Endothelial cell of umbilical vein (primary cell): ENCODE data around the gene SLC6A1. TPM values are rescaled to one million over a fixed set of nuclear protein-coding genes. Genes with fewer than 3 reads are reported as not detected.

ENCODE experiments used
- BruUV-seq: library from RNA; stranded (reverse); fragments of 400-500 nt; replicated peaks from 2 replicates; lab custom pipeline; 2021; lab: Mats Ljungman, UMichigan
- CTCF ChIA-PET: fragments of 300-600, 350-600 bp; sonication (Branson Sonifier 250); formaldehyde crosslinking; loops from one replicate; lab custom pipeline; 2021; ENCODE audit warnings: antibody characterized with exemption, inconsistent platforms; lab: Charles Lee
- POLR2A ChIA-PET: fragments of 300-600, 350-600 bp; sonication (Branson Sonifier 250); formaldehyde crosslinking; loops from one replicate; lab custom pipeline; 2021; ENCODE audit warnings: antibody characterized with exemption, inconsistent platforms; lab: Charles Lee
- DNase-seq: peaks from one replicate; pipeline ENCODE4 v3.0.0-alpha.2; 2011; ENCODE audit warnings: low read depth, low spot score
- FAIRE-seq: peaks from 2 replicates; lab custom pipeline; 2011; peaks lifted over from hg19 to GRCh38; lab: Jason Lieb, UNC
- H2AFZ ChIP-seq: 2 replicates; pipeline ENCODE4 v1.6.0; 2012; ENCODE audit warnings: low read depth, low read length, control low read depth, inconsistent platforms
- H3K27ac ChIP-seq: 2 replicates; pipeline ENCODE4 v1.5.1; 2011; ENCODE audit warnings: low read depth, mild to moderate bottlenecking, control low read depth, low read length, moderate library complexity; ENCODE audit not compliant: insufficient read depth
- H3K27me3 ChIP-seq, 2 experiments: 2 replicates each; pipeline versions ENCODE4 v1.6.0 to v1.6.1; 2011; ENCODE audit warnings: low read length in 2 of 2, mixed read lengths in 1 of 2; ENCODE audit not compliant: control insufficient read depth in 2 of 2, insufficient read depth in 2 of 2
- H3K36me3 ChIP-seq, 2 experiments: 2 replicates in 1 of 2; 3 replicates in 1 of 2; pipeline ENCODE4 v1.5.1; 2011; ENCODE audit warnings: low read length in 2 of 2, mild to moderate bottlenecking in 1 of 2, moderate library complexity in 1 of 2; ENCODE audit not compliant: control insufficient read depth in 2 of 2, insufficient read depth in 2 of 2; ENCODE audit errors: extremely low read depth in 1 of 2
- H3K4me1 ChIP-seq: 3 replicates; pipeline ENCODE4 v1.5.1; 2011; ENCODE audit warnings: mild to moderate bottlenecking, low read length; ENCODE audit not compliant: control insufficient read depth, insufficient read depth; ENCODE audit errors: extremely low read depth
- H3K4me2 ChIP-seq: 2 replicates; pipeline ENCODE4 v1.6.1; 2011; ENCODE audit warnings: low read length, control low read depth, mixed read lengths; ENCODE audit not compliant: insufficient read depth
- H3K4me3 ChIP-seq, 3 experiments: fragments of 200-600 bp in 1 of 3; sonication (generic), shearing (Covaris generic) in 1 of 3; replicated peaks in 1 of 3; 2 replicates each; pipeline ENCODE4 v1.5.1; 2011 to 2016; ENCODE audit warnings: control low read depth in 3 of 3, low read length in 3 of 3, mild to moderate bottlenecking in 2 of 3, inconsistent platforms in 1 of 3, low read depth in 1 of 3, moderate library complexity in 1 of 3; ENCODE audit not compliant: insufficient read depth in 1 of 3
- H3K79me2 ChIP-seq: 2 replicates; pipeline ENCODE4 v1.6.0; 2012; ENCODE audit warnings: low read length, inconsistent platforms; ENCODE audit not compliant: control insufficient read depth, insufficient read depth
- H3K9ac ChIP-seq: replicated peaks from 2 replicates; pipeline ENCODE3; 2011; ENCODE audit warnings: low read length, control low read depth; ENCODE audit not compliant: insufficient read depth; ENCODE audit errors: extremely low read depth
- H3K9me1 ChIP-seq: replicated peaks from 3 replicates; pipeline ENCODE4 v1.6.0; 2011; ENCODE audit warnings: mild to moderate bottlenecking, low read length; ENCODE audit not compliant: control insufficient read depth, insufficient read depth; ENCODE audit errors: extremely low read depth
- H3K9me3 ChIP-seq: replicated peaks from 2 replicates; pipeline ENCODE4 v1.5.1; 2012; ENCODE audit warnings: low read length, inconsistent platforms; ENCODE audit not compliant: control insufficient read depth, insufficient read depth
- H4K20me1 ChIP-seq: replicated peaks from 2 replicates; pipeline ENCODE3; 2011; ENCODE audit warnings: mild to moderate bottlenecking, low read length; ENCODE audit not compliant: control insufficient read depth, insufficient read depth; ENCODE audit errors: extremely low read depth
- EZH2 ChIP-seq: IDR thresholded peaks from 2 replicates; pipeline ENCODE4 v1.6.1; 2012; ENCODE audit warnings: borderline replicate concordance, low read depth, mild to moderate bottlenecking, moderate library complexity, low read length, inconsistent platforms; ENCODE audit not compliant: severe bottlenecking
- FOS ChIP-seq: IDR thresholded peaks from 2 replicates; pipeline ENCODE4 v1.6.1; 2011; ENCODE audit warnings: mild to moderate bottlenecking, low read length, moderate library complexity, borderline replicate concordance; ENCODE audit not compliant: insufficient read depth
- GATA2 ChIP-seq: IDR thresholded peaks from 2 replicates; pipeline ENCODE4 v1.7.0; 2011; ENCODE audit warnings: low read depth, mild to moderate bottlenecking, moderate library complexity, mixed read lengths, low read length; ENCODE audit not compliant: insufficient read length, insufficient read depth
- JUN ChIP-seq: IDR thresholded peaks from 2 replicates; pipeline ENCODE4 v1.6.1; 2011; ENCODE audit warnings: borderline replicate concordance, low read depth; ENCODE audit not compliant: insufficient read length, insufficient read depth
- MYC ChIP-seq: IDR thresholded peaks from one replicate; pipeline ENCODE4 v1.6.1; 2011; ENCODE audit warnings: mild to moderate bottlenecking, low read depth, low read length
- POLR2A ChIP-seq: IDR thresholded peaks from 2 replicates; pipeline ENCODE4 v1.6.1; 2012; ENCODE audit warnings: low read depth, mild to moderate bottlenecking, control low read depth, low read length
- POLR2AphosphoS5 ChIP-seq: IDR thresholded peaks from 2 replicates; pipeline ENCODE4 v1.6.1; 2012; ENCODE audit warnings: low read depth, mild to moderate bottlenecking, control low read depth, low read length, moderate library complexity; ENCODE audit not compliant: insufficient read depth
- dilution Hi-C: fragments of 300-500 bp; cut with MboI; formaldehyde crosslinking; loops from one replicate; pipeline ENCODE4 v1.15.0; 2019; ENCODE audit warnings: low sequenced_read_pairs; ENCODE audit not compliant: extremely low pct_ligation_motif_present
- intact Hi-C: fragments of 100-400 bp; cut with micrococcal nuclease; formaldehyde crosslinking; loops from one replicate; pipeline ENCODE4 v1.10.0; 2022
- polyA plus RNA-seq, 4 experiments: library from polyadenylated mRNA; depleted of rRNA in 3 of 4; stranded (reverse) in 3 of 4; unstranded in 1 of 4; fragments of >200 nt; gene quantifications; 2 replicates each; pipeline versions ENCODE4 v1.2.1 to v1.2.3, GENCODE V29; 2011 to 2012; ENCODE audit warnings: missing spikeins in 1 of 4
- total RNA-seq: library from RNA; stranded (reverse); gene quantifications from 2 replicates; pipeline ENCODE4 v1.2.3, GENCODE V29; 2021
- TF ChIP-seq, protein P1 (sequence below), 2 donors: IDR thresholded peaks; 1 replicate in 1 of 2; 2 replicates in 1 of 2; pipeline ENCODE4 v1.5.1; 2011; ENCODE audit warnings: low read length in 2 of 2, mild to moderate bottlenecking in 2 of 2, moderate library complexity in 2 of 2, control low read depth in 1 of 2, inconsistent platforms in 1 of 2, low read depth in 1 of 2; ENCODE audit not compliant: insufficient read depth in 1 of 2; ENCODE audit errors: extremely low read depth in 1 of 2
- TF ChIP-seq, protein P2 (sequence below): IDR thresholded peaks from 2 replicates; pipeline ENCODE4 v1.6.1; 2011; ENCODE audit not compliant: insufficient read depth, insufficient read length

SLC6A1 gene
- total and polyA plus RNA-seq, 2 donors (not counting 3 experiments of a cell fraction or from before 2014, with no cell fraction given) = not detected

DNA sequence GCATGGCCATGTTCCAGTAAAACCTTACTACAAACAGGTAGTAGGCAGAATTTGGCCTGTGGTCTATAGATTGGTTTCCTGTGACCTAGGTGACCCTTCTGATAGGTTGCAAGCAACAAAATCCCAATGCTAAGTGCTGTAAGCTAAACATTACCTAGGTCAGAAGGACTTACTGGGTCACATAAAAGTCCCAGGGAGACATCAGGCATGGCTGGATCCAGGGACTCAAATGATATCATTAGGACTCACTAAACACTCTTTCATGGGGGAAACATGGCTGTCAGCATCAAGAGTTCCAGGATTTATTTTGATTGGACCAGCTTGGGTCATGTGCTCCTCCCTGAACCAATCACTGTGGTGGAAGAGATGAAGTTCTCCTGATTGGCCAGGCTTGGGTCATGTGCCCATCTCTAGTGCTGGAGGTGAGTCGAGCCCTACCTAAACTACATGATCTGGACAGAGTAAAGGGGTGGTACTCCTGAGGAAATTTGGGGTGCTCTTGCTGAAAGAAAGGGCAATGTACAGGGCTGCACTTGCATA lies 16.8 kb upstream of the SLC6A1 start:
- Histone ChIP-seq H3K9me1 (no peaks in the 10 kb centered on the region), H2AFZ (no peak overlapping the region), H3K27me3 (peaks cover 0 to under 1% of the 10 kb centered on the region in 2 experiments), H3K4me1 (no peaks in the 10 kb centered on the region), H3K36me3 (no peaks in the 10 kb centered on the region), H3K9ac (no peak overlapping the region), H3K4me3 (no peak overlapping the region), H3K79me2 (no peaks in the 10 kb centered on the region), H3K9me3 (no peaks in the 10 kb centered on the region), H3K4me2 (no peak overlapping the region), H3K27ac (no peak overlapping the region), H4K20me1 (no peaks in the 10 kb centered on the region)
- TF ChIP-seq POLR2AphosphoS5 (no peak), EZH2 (no peak), FOS (no peak), MYC (no peak), GATA2 (no peak), JUN (no peak), POLR2A (no peak)
- TF ChIP-seq, protein P1, sequence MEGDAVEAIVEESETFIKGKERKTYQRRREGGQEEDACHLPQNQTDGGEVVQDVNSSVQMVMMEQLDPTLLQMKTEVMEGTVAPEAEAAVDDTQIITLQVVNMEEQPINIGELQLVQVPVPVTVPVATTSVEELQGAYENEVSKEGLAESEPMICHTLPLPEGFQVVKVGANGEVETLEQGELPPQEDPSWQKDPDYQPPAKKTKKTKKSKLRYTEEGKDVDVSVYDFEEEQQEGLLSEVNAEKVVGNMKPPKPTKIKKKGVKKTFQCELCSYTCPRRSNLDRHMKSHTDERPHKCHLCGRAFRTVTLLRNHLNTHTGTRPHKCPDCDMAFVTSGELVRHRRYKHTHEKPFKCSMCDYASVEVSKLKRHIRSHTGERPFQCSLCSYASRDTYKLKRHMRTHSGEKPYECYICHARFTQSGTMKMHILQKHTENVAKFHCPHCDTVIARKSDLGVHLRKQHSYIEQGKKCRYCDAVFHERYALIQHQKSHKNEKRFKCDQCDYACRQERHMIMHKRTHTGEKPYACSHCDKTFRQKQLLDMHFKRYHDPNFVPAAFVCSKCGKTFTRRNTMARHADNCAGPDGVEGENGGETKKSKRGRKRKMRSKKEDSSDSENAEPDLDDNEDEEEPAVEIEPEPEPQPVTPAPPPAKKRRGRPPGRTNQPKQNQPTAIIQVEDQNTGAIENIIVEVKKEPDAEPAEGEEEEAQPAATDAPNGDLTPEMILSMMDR (IDR thresholded peaks at IDR 0.05; ENCODE audit: extremely low read depth in 1 of 2, insufficient read depth in 1 of 2, low read depth in 1 of 2, low read length in 2 of 2) = no peak
- TF ChIP-seq, protein P2, sequence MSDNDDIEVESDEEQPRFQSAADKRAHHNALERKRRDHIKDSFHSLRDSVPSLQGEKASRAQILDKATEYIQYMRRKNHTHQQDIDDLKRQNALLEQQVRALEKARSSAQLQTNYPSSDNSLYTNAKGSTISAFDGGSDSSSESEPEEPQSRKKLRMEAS = no peak
- ChIA-PET CTCF (no interaction called here), POLR2A (no interaction called here)
- FAIRE-seq = no peak
- dilution Hi-C loops = no loop called here
- intact Hi-C loops = no loop called here
- DNase-seq = no peak
- BruUV-seq = no TSS peak
